ACC112 (cell line): ENCODE measurements around the gene PRKN.

Experiments used
- H2AFZ ChIP-seq: fragments of 200-600 bp; sonication (generic); one replicate; pipeline ENCODE4 v1.6.0; 2017; ENCODE audit warnings: antibody characterized with exemption, low read length; ENCODE audit not compliant: unreplicated experiment
- H3K27ac ChIP-seq: fragments of 200-600 bp; sonication (generic); 2 replicates; pipeline ENCODE4 v1.5.1; 2014; ENCODE audit warnings: low read depth, mild to moderate bottlenecking, antibody characterized with exemption, low read length, moderate library complexity
- H3K27me3 ChIP-seq: fragments of 200-600 bp; sonication (generic); 2 replicates; pipeline ENCODE4 v1.6.1; 2014; ENCODE audit warnings: mild to moderate bottlenecking, antibody characterized with exemption, low read length, moderate library complexity, mixed read lengths; ENCODE audit not compliant: insufficient read depth
- H3K36me3 ChIP-seq: fragments of 200-600 bp; sonication (generic); 2 replicates; pipeline ENCODE4 v1.6.1; 2016; ENCODE audit warnings: mild to moderate bottlenecking, antibody characterized with exemption, low read length, moderate library complexity, mixed read lengths; ENCODE audit not compliant: insufficient read depth
- H3K4me1 ChIP-seq: fragments of 200-600 bp; sonication (generic); one replicate; pipeline ENCODE4 v1.6.1; 2016; ENCODE audit warnings: low read length, mixed read lengths; ENCODE audit not compliant: insufficient read depth, unreplicated experiment, control insufficient read depth
- H3K4me3 ChIP-seq: fragments of 200-600 bp; sonication (generic); 2 replicates; pipeline ENCODE4 v1.5.1; 2014; ENCODE audit warnings: mild to moderate bottlenecking, low read depth, low read length
- H3K79me2 ChIP-seq: fragments of 200-600 bp; sonication (generic); one replicate; pipeline ENCODE4 v1.6.0; 2016; ENCODE audit warnings: low read length; ENCODE audit not compliant: control insufficient read depth, unreplicated experiment, insufficient read depth

Gene PRKN

GRCh38 chr6:162230147-162230752 lies 497.3 kb downstream of the PRKN start:
- Histone ChIP-seq H3K36me3 (no peaks in the 10 kb centered on the region), H3K4me3 (no peak overlapping the region), H3K4me1 (no peaks in the 10 kb centered on the region), H3K27ac (no peak overlapping the region), H3K79me2 (no peaks in the 10 kb centered on the region), H3K27me3 (no peaks in the 10 kb centered on the region), H2AFZ (no peak overlapping the region)

DNA sequence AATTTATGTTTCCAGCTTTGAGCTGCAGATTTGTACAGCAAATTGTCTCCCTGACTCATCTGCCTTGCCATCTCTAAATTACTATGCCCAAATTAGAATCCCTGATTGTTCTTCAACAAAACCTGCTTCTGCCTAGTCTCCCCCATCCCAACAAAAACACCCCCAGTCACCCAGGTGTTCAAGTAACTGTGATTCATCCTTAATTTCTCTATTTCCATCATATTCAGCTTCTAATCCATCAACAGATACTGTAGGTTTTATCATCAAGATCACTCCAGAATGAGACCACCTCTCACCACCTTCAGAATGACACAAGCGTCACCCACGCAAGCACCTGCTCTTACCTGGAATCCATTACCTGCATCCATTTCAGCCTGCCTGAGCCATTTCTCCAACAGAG lies 498.5 kb downstream of the PRKN start:
- no peaks in the 10 kb centered on the region for H3K36me3 ChIP-seq

DNA sequence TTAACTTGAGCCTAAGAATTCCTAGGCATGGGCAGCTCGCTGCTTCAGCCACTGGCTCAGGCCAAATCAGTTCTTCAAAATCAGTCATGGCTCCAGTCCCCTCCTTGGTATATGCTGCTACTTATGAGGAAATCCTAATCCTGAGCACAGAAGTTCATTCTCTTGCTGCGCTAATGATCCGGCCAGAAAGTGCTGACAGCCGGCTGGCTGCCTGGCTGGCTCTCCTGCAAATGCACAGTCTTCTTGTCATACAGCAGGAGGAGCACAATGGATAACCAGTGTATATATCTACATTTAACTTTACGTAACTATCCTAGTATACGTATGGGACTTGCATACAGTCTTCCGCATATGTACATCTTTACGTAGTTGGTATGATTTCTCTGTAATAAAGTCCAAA lies 500.8 kb downstream of the PRKN start:
- Histone ChIP-seq H3K27me3 (no peaks in the 10 kb centered on the region), H3K27ac (no peak overlapping the region), H3K79me2 (no peaks in the 10 kb centered on the region), H2AFZ (no peak overlapping the region), H3K4me1 (no peaks in the 10 kb centered on the region), H3K36me3 (no peaks in the 10 kb centered on the region), H3K4me3 (no peak overlapping the region)

More for the DNA sequence above, 498.5 kb downstream of the PRKN start:
- no peak overlapping the region for H3K4me3 ChIP-seq
- no peak overlapping the region for H3K27ac ChIP-seq
- no peaks in the 10 kb centered on the region for H3K27me3 ChIP-seq
- H3K79me2 ChIP-seq, result no peaks in the 10 kb centered on the region
- H3K4me1 ChIP-seq, result no peaks in the 10 kb centered on the region
- H2AFZ ChIP-seq, result no peak overlapping the region

- Histone ChIP-seq H3K4me3 (no peak overlapping the region), H3K27ac (no peak overlapping the region), H3K27me3 (no peaks in the 10 kb centered on the region), H3K79me2 (no peaks in the 10 kb centered on the region), H3K4me1 (no peaks in the 10 kb centered on the region), H3K36me3 (no peaks in the 10 kb centered on the region), H2AFZ (no peak overlapping the region)
These were observed 505.0 kb downstream of the PRKN start for GRCh38 chr6:162222521-162222920.

GRCh38 chr6:162220876-162221275 lies 506.7 kb downstream of the PRKN start:
- Histone ChIP-seq H3K27me3 (no peaks in the 10 kb centered on the region), H2AFZ (no peak overlapping the region), H3K4me1 (no peaks in the 10 kb centered on the region), H3K27ac (no peak overlapping the region), H3K4me3 (no peak overlapping the region), H3K36me3 (no peaks in the 10 kb centered on the region), H3K79me2 (no peaks in the 10 kb centered on the region)

- Histone ChIP-seq H3K36me3 (no peaks in the 10 kb centered on the region), H3K4me1 (no peaks in the 10 kb centered on the region), H3K27ac (no peak overlapping the region), H3K79me2 (no peaks in the 10 kb centered on the region), H3K4me3 (no peak overlapping the region), H3K27me3 (no peaks in the 10 kb centered on the region), H2AFZ (no peak overlapping the region)
These were observed 508.3 kb downstream of the PRKN start for GRCh38 chr6:162219266-162219665.

- Histone ChIP-seq H3K27me3 (no peaks in the 10 kb centered on the region), H3K4me3 (no peak overlapping the region), H3K4me1 (no peaks in the 10 kb centered on the region), H3K27ac (no peak overlapping the region), H3K79me2 (no peaks in the 10 kb centered on the region), H2AFZ (no peak overlapping the region), H3K36me3 (no peaks in the 10 kb centered on the region)
These were observed 509.6 kb downstream of the PRKN start for GRCh38 chr6:162217811-162218493.

DNA sequence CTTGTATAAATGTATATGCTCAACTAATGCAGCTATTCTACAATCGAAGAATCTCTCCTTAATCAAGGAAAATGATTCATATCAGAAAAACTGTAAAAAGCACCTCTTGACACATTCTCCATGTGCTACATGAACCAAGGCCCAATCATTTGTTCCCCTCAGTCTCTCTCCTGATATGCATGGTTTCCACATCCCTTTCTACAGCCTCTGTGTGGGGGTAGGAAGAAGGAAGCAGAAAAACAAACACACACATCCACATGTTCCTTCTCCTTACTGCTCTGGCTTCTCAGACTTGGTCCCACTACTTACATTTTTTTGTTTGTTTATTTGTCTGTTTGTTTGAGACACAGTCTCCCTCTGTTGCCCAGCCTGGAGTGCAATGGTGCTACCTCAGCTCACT lies 510.5 kb downstream of the PRKN start:
- Histone ChIP-seq H2AFZ (no peak overlapping the region), H3K27me3 (no peaks in the 10 kb centered on the region), H3K4me1 (no peaks in the 10 kb centered on the region), H3K36me3 (no peaks in the 10 kb centered on the region), H3K4me3 (no peak overlapping the region), H3K79me2 (no peaks in the 10 kb centered on the region), H3K27ac (no peak overlapping the region)

DNA sequence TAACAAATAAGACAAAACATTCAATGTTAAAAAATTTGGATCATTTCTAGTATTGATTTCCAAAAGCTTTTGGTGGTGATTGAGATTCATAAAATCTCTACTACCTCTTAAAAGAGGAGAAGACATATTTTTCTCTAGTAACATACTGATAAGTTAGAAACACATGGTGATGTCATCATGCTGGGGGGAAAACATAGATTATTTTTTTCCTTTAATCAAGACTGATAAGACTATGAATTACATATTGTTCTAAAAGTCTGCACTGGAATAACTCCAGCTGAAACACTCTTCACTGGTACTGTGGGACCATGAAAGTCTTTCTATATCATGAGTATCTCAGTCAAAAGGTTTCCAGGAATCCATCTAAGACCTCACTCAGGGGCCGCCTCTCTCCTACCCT lies 515.8 kb downstream of the PRKN start:
- Histone ChIP-seq H3K4me1 (no peaks in the 10 kb centered on the region), H2AFZ (no peak overlapping the region), H3K79me2 (no peaks in the 10 kb centered on the region), H3K4me3 (no peak overlapping the region), H3K27ac (no peak overlapping the region), H3K27me3 (no peaks in the 10 kb centered on the region), H3K36me3 (no peaks in the 10 kb centered on the region)

DNA sequence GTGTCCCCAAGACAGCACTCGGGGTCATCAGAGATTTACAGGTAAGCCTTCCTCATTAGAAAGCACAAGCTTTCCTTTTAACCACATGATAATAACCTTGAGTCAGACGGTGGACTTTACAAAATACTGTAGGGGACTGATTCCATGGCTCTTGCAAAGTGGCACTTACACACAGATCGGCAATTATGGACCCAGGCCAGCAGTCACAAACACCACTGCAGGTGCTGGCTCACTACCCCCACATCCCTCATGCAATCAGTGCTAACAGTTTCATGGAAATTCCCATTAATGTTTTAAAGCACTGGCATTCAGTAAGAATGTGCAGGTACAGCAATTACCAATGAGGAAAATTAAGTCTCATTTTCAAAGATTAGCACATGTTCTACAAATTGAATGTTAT lies 516.5 kb downstream of the PRKN start:
- no peaks in the 10 kb centered on the region for H3K27me3 ChIP-seq

GRCh38 chr6:162203287-162203686 lies 524.3 kb downstream of the PRKN start:
- no peak overlapping the region for H3K27ac ChIP-seq

More for the DNA sequence above, 516.5 kb downstream of the PRKN start:
- H3K79me2 ChIP-seq, result no peaks in the 10 kb centered on the region
- H3K27ac ChIP-seq, result no peak overlapping the region
- no peaks in the 10 kb centered on the region for H3K4me1 ChIP-seq
- H2AFZ ChIP-seq, result no peak overlapping the region
- no peaks in the 10 kb centered on the region for H3K36me3 ChIP-seq
- no peak overlapping the region for H3K4me3 ChIP-seq

More at GRCh38 chr6:162203287-162203686, 524.3 kb downstream of the PRKN start:
- Histone ChIP-seq H3K27me3 (no peaks in the 10 kb centered on the region), H3K4me3 (no peak overlapping the region), H2AFZ (no peak overlapping the region), H3K4me1 (no peaks in the 10 kb centered on the region), H3K79me2 (no peaks in the 10 kb centered on the region), H3K36me3 (no peaks in the 10 kb centered on the region)
